ENCODE data around the gene MEPCE. TPM values are rescaled to one million over a fixed set of nuclear protein-coding genes. Genes with fewer than 3 reads are reported as not detected.

The MEPCE gene
- total RNA-seq, 2 donors from 2014 or later, result 14.0 to 34.9 TPM

- DNase-seq, result no peak
- no peak for ATAC-seq
- no peak overlapping the region for H3K27ac ChIP-seq
- H3K4me3 ChIP-seq, result no peak overlapping the region
- TF ChIP-seq POLR2A (IDR thresholded peaks at IDR 0.05) (no peak), CTCF (IDR thresholded peaks at IDR 0.05) (no peak)
- no peaks in the 10 kb centered on the region for H3K4me1 ChIP-seq
- 85 to 87% methylated on average over 11 of the region's 11 CpGs for WGBS, 2 donors
- H3K36me3 ChIP-seq (replicated peaks in 1 of 2; ENCODE audit: insufficient read depth in 1 of 2, low read depth in 2 of 2), result no peaks in the 10 kb centered on the region
- intact Hi-C loops (cut with DNase I), result no loop called here
- H3K27me3 ChIP-seq, result no peaks in the 10 kb centered on the region
- H3K9me3 ChIP-seq, result no peaks in the 10 kb centered on the region
Measured at GRCh38 chr7:100400656-100401055, 29.0 kb upstream of the MEPCE start.

GRCh38 chr7:100401811-100402210 is 27.8 kb upstream of the MEPCE start:
- H3K27me3 ChIP-seq, result no peaks in the 10 kb centered on the region
- DNase-seq, result no peak

GRCh38 chr7:100402241-100402640 is 27.4 kb upstream of the MEPCE start:
- WGBS, 2 donors, result 94 to 100% methylated on average over 2 of the region's 2 CpGs
- no peak for TF ChIP-seq POLR2A (IDR thresholded peaks at IDR 0.05)
- TF ChIP-seq CTCF (IDR thresholded peaks at IDR 0.05), result no peak
- Histone ChIP-seq H3K4me3 (no peak overlapping the region), H3K4me1 (no peaks in the 10 kb centered on the region), H3K27me3 (no peaks in the 10 kb centered on the region), H3K27ac (no peak overlapping the region), H3K36me3 (replicated peaks in 1 of 2; ENCODE audit: insufficient read depth in 1 of 2, low read depth in 2 of 2) (no peaks in the 10 kb centered on the region), H3K9me3 (no peaks in the 10 kb centered on the region)
- intact Hi-C loops (cut with DNase I), result no loop called here
- no peak for ATAC-seq
- no peak for DNase-seq

More at GRCh38 chr7:100401811-100402210, 27.8 kb upstream of the MEPCE start:
- no peak for ATAC-seq
- 84 to 91% methylated on average over 5 of the region's 5 CpGs for WGBS, 2 donors
- no peak overlapping the region for H3K4me3 ChIP-seq
- no peaks in the 10 kb centered on the region for H3K9me3 ChIP-seq
- H3K36me3 ChIP-seq (replicated peaks in 1 of 2; ENCODE audit: insufficient read depth in 1 of 2, low read depth in 2 of 2), result no peaks in the 10 kb centered on the region
- intact Hi-C loops (cut with DNase I), result no loop called here
- TF ChIP-seq CTCF (IDR thresholded peaks at IDR 0.05) (no peak), POLR2A (IDR thresholded peaks at IDR 0.05) (no peak)
- H3K27ac ChIP-seq, result no peak overlapping the region
- no peaks in the 10 kb centered on the region for H3K4me1 ChIP-seq

GRCh38 chr7:100406767-100407166 is 22.9 kb upstream of the MEPCE start:
- H3K27me3 ChIP-seq, result no peaks in the 10 kb centered on the region
- no peaks in the 10 kb centered on the region for H3K4me1 ChIP-seq
- H3K9me3 ChIP-seq, result no peaks in the 10 kb centered on the region
- no peak overlapping the region for H3K27ac ChIP-seq
- no peak for DNase-seq
- H3K4me3 ChIP-seq, result no peak overlapping the region
- no peak for TF ChIP-seq POLR2A (IDR thresholded peaks at IDR 0.05)
- no peak for TF ChIP-seq CTCF (IDR thresholded peaks at IDR 0.05)
- ATAC-seq, result no peak
- H3K36me3 ChIP-seq (replicated peaks in 1 of 2; ENCODE audit: insufficient read depth in 1 of 2, low read depth in 2 of 2), result no peaks in the 10 kb centered on the region
- intact Hi-C loops (cut with DNase I), result no loop called here
- WGBS, 2 donors, result 35 to 44% methylated on average over 6 of the region's 6 CpGs

Measured in body of pancreas (tissue), 4 donors.